Middle frontal gyrus (tissue), 1 donor: Measurements from ENCODE around the gene FARS2.

Experiments
- DNase-seq: peaks from one replicate; pipeline ENCODE4 v3.0.0-alpha.2; 2015; ENCODE audit warnings: low spot score; ENCODE audit errors: extremely low spot score

The FARS2 gene

GRCh38 chr6:5422321-5422915 lies 161.1 kb downstream of the FARS2 start:
- DNase-seq, result no peak

- DNase-seq, result no peak
These were observed 161.9 kb downstream of the FARS2 start for GRCh38 chr6:5423251-5423650.

GRCh38 chr6:5424726-5425125 lies 163.4 kb downstream of the FARS2 start:
- no peak for DNase-seq

GRCh38 chr6:5425267-5425666 lies 164.0 kb downstream of the FARS2 start:
- DNase-seq, result no peak

GRCh38 chr6:5425797-5426196 lies 164.5 kb downstream of the FARS2 start:
- DNase-seq, result no peak

GRCh38 chr6:5427586-5427985 lies 166.3 kb downstream of the FARS2 start:
- DNase-seq, result no peak

GRCh38 chr6:5433324-5433723 lies 172.0 kb downstream of the FARS2 start:
- no peak for DNase-seq

GRCh38 chr6:5435449-5435848 lies 174.1 kb downstream of the FARS2 start:
- DNase-seq, result no peak

- DNase-seq, result no peak
These were observed 177.7 kb downstream of the FARS2 start for GRCh38 chr6:5438922-5439584.

- DNase-seq, result no peak
These were observed 178.4 kb downstream of the FARS2 start for GRCh38 chr6:5439749-5440148.

- no peak for DNase-seq
These were observed 181.0 kb downstream of the FARS2 start for GRCh38 chr6:5442319-5442718.

GRCh38 chr6:5442916-5443315 lies 181.6 kb downstream of the FARS2 start:
- DNase-seq, result no peak

GRCh38 chr6:5443491-5443890 lies 182.2 kb downstream of the FARS2 start:
- DNase-seq, result no peak

GRCh38 chr6:5446362-5447075 lies 185.2 kb downstream of the FARS2 start:
- no peak for DNase-seq

- no peak for DNase-seq
These were observed 186.6 kb downstream of the FARS2 start for GRCh38 chr6:5447921-5448320.

GRCh38 chr6:5450073-5450472 lies 188.8 kb downstream of the FARS2 start:
- DNase-seq, result no peak

- DNase-seq, result no peak
These were observed 192.2 kb downstream of the FARS2 start for GRCh38 chr6:5453546-5453945.

GRCh38 chr6:5455142-5455541 lies 193.8 kb downstream of the FARS2 start:
- no peak for DNase-seq

- DNase-seq, result no peak
These were observed 195.7 kb downstream of the FARS2 start for GRCh38 chr6:5457041-5457440.

GRCh38 chr6:5457983-5458683 lies 196.8 kb downstream of the FARS2 start:
- DNase-seq, result no peak

GRCh38 chr6:5459346-5459745 lies 198.0 kb downstream of the FARS2 start:
- DNase-seq, result no peak

- DNase-seq, result no peak
These were observed 200.1 kb downstream of the FARS2 start for GRCh38 chr6:5461365-5461764.
